Spinal cord (tissue), 4 donors: ENCODE data around the gene POLR3A. TPM values are rescaled to one million over a fixed set of nuclear protein-coding genes. Genes with fewer than 3 reads are reported as not detected.

Experiments
- polyA plus RNA-seq, 2 donors: library from polyadenylated mRNA; unstranded; fragments of 120-200 nt; gene quantifications; one replicate each; pipeline ENCODE4 v1.2.1, GENCODE V29; 2013; ENCODE audit not compliant: insufficient read length in 2 of 2
- small RNA-seq: library from RNA; depleted of rRNA; stranded (forward); fragments of <200 nt; gene quantifications from one replicate; pipeline ENCODE3, GENCODE V24; 2014; ENCODE audit warnings: low replicate concordance
- total RNA-seq, 2 donors: library from RNA; depleted of rRNA in 1 of 2; stranded (reverse); fragments of 120-200 nt in 1 of 2; fragments of >200 nt in 1 of 2; gene quantifications; one replicate each; pipeline versions ENCODE4 v1.2.3 to v1.2.4, GENCODE V29; 2013 to 2014

Gene POLR3A
- total and polyA plus RNA-seq, 4 donors = 15.3 to 25.8 (median 22.9) TPM

Small RNAs within 50 kb of the gene (small RNA-seq; reads per million reads assigned to genes)
- gene RF00017 = not detected

Other genes starting within 250 kb of the POLR3A start
- gene DLG5, start 102.8 kb downstream of the POLR3A start, total RNA-seq = 10 to 100 TPM; 27.5 to 33.4 TPM
- gene DLG5, start 102.8 kb downstream of the POLR3A start, polyA plus RNA-seq = 10 to 100 TPM; 69.3 to 78.5 TPM
- gene RPS24, start 4.3 kb upstream of the POLR3A start, total RNA-seq = 1,000 to 10,000 TPM; 1,301 to 3,675 TPM
- 1,000 to 10,000 TPM; 1,860 to 1,883 TPM for gene RPS24, start 4.3 kb upstream of the POLR3A start, polyA plus RNA-seq